GM18951 (cell line): ENCODE data around the gene DUSP9.

Experiments used
- POLR2A ChIP-seq: IDR thresholded peaks from 4 replicates; pipeline ENCODE4 v1.6.1; 2011; ENCODE audit warnings: mild to moderate bottlenecking; ENCODE audit not compliant: insufficient read length, insufficient read depth; ENCODE audit errors: extremely low read depth
- in situ Hi-C: fragments of 300-500 bp; cut with MboI; formaldehyde crosslinking; loops from one replicate; pipeline ENCODE4 v1.12.0; 2022; ENCODE audit warnings: low sequenced_read_pairs, mixed read lengths, inconsistent platforms; ENCODE audit not compliant: unreplicated experiment

The DUSP9 gene

DNA sequence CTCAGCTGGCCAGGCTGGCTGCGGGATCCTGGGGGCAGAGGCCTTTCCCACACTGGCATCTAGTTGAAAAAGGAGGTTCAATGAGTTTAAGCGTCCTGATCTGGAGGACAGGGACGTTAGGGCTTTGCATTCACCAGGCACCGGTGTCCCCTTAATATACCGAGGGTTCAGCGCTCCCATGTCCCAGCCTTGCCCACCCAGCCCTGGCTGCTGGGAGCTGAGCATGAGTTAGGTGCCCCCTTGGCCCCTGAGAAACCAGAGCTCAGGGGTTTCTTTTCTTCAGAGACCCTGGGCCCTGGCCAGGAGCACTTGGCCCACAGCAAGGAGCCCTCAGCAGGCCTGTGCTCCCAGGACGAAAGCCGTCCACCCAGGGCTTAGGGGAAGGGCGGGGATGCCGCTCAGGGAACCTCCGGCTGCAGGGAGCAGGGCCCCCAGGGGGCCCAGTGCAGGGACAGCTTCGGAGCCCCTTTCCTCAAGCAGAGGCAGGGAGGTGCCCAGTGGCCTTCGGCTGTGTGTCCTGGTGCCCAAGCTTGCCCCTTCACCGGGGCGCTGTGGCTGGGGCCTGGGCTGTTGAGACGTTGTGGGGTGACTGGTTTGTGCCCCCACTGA is 20.9 kb upstream of the DUSP9 start:
- in situ Hi-C loops, result no loop called here
- TF ChIP-seq POLR2A, result no peak

DNA sequence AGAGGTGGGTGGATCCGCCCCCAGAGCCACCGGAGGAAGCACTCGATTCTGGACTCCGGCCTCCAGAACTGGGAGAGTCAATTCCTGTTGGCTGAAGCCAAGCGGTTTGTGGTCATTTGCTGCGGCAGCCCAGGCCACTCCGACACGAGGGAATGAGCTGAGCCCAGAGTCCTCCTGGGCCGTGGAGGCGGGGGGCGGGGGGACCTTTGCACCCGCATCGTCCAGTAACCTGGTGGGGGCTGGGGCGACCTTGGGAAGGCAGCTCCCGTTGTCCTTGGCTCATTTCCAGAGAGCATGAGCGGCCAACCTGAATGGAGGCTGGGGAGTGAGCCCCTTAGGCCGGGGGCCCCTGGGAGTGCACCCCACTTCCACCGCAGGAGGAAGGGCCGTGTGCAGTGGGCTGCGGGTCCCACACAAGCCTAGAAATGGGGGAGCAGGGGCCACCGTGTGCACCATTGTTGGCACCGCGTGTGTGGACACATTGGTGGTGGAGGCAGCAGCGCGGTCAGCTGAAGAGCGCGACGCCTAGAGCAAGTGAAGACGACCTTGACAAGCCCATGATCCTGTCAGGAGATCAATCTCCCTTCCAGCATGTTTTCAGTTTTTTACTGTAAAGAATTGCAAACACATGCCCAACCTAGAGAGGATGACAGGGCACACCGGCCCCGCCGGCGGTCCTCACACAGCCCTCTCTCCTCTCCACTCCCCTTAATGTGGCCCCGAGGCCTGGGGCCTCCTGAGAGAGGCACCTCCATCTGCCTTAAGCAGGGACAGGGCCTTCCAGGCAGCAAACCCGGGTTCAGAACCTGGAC is 19.9 kb upstream of the DUSP9 start:
- no peak for TF ChIP-seq POLR2A
- in situ Hi-C loops, result no loop called here

DNA sequence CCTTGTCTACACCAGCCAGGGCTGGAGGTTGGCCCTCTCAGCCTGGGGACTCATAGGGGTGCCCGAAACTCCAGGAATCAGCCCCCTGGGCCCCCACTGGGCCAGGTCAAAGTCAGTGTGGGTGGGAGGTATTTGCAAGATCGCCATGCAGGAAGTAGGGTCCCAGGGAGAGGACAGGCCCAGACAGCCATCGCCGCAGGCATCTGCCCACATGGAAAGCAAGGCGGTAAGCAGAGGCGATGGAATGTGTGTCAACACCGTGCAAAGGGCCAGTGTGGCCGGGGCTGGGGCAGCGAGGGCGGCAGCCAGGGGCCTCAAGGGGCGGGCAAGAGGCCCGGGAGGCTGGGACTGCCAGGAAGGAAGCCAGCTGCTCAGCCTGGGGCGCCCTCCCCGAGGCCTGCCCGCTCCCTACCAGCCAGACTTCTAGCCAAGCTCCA is 19.3 kb upstream of the DUSP9 start:
- TF ChIP-seq POLR2A, result no peak
- in situ Hi-C loops, result no loop called here

DNA sequence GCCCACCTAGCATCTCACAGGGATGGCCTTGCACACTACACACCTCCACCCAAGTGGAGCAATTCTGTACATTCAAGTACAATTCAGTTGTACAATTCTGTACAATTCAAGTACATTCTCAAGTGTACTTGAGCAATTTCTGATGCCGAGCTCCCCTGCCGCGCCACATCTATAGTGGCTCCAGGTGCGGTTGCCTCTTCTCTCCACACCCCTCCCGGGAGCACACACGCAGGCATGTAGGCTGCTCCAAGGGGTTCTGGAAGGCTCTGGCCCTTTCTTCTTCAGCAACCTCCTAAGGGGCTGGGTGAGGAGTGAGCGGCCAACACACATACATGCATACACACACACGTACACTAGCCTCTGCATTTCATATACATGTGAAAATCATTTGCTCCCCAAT is 18.9 kb upstream of the DUSP9 start:
- no peak for TF ChIP-seq POLR2A
- in situ Hi-C loops, result no loop called here

DNA sequence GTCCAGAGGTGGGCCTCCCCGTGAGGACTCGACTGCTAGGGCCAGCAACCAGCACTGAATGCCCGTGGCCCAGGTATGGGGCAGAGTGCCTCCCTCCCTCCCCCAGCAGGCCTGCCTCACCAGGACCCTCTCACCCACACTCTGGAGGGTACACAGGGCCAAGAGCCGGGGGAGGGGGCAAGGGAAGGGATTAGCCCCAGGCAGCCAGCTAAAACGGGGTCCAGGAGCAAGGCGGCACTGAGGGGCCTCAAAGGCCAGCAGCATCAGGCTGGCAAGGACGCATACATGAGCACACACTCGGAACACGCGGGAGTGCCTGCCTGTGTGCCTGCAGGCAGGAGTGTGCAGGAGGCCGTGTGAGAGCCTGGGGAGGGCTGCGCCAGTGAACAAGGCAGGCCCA is 18.3 kb upstream of the DUSP9 start:
- in situ Hi-C loops, result no loop called here
- no peak for TF ChIP-seq POLR2A

DNA sequence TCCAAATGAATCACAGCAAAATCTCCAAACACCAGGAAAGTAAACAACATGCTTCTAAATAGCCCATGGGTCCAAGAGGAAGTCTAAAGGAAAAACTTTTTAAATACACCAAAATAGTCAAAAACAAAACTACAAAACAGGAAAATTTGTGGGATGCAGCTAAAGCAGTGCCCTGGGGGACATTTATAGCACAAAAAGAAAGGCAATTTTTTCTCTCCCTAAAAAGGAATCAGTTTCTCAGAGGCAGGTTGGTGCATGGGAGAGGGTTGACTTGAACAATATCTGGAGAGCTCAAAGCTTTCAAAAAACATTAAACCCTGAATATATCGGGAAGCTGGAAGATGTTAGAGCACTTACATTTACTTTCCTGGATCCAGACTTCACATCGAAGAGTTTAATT is 15.7 kb upstream of the DUSP9 start:
- no peak for TF ChIP-seq POLR2A
- in situ Hi-C loops, result no loop called here

DNA sequence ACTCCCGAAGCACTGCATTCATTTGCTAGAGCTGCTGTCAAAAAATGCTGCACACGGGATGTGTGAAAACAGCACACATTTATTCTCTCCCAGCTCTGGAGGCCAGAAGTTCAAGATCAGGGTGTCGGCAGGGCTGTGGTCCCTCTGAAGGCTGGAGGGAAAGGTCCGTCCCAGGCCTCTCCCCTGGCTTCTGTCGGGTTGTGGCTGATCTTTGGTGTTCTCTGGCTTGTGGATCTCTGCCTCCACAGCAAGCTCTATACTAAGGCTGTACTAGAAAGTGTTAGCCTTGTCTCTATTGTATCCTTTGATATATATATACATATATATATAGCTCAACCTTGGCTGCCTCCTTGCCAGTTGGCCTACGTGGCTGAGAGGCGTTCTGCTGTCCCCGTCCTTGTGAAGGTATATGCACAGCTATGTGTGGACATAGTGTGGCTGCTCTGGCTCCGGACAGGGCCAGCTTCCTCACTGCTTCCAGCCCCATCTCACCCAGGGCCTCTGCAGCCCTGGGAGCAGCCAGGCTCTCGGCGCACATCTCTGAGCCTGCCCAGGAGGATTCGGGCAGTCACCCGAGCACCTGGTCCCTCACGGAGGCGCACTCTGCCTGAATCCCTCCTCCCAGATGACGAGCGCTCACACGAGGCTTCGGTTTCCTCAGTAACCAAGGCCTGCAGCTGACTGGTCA is 15.0 kb upstream of the DUSP9 start:
- no peak for TF ChIP-seq POLR2A
- in situ Hi-C loops, result no loop called here

DNA sequence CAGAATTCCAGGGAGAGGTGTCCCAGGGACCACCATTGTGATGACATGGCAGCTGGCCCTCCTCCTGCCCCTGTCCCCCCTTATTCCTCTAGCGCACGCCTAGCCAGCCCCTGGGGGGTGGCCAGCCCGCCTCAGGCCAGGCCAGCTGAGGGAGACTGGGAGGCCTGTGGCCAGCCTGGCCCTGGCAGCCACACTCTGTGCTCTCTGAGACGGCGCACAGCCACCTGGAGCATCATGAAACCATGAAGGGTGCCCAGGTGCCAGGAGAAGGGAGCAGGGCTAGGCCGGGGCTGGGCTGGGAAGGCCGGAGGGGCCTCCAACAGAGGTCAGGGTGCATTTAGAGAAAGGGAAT is 14.4 kb upstream of the DUSP9 start:
- no peak for TF ChIP-seq POLR2A
- in situ Hi-C loops, result no loop called here

DNA sequence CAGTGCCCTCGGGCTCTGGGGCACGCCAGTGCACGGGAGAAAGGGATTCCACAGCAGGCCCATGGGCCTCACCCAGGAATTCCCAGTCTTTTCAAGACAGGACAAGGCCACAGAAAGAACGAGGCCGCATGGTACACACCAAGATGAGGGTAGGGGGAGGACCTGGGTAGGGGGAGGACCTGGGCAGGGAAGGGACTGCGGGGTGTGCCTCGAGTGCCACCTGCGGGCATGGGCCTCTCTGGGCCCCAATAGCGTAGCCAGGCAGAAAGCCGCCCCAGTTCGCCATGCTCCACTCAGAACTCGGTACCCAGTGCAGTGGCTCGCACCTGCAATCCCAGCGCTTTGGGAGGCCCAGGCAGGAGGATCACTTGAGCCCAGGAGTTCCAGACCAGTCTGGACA is 14.0 kb upstream of the DUSP9 start:
- in situ Hi-C loops, result no loop called here
- no peak for TF ChIP-seq POLR2A

DNA sequence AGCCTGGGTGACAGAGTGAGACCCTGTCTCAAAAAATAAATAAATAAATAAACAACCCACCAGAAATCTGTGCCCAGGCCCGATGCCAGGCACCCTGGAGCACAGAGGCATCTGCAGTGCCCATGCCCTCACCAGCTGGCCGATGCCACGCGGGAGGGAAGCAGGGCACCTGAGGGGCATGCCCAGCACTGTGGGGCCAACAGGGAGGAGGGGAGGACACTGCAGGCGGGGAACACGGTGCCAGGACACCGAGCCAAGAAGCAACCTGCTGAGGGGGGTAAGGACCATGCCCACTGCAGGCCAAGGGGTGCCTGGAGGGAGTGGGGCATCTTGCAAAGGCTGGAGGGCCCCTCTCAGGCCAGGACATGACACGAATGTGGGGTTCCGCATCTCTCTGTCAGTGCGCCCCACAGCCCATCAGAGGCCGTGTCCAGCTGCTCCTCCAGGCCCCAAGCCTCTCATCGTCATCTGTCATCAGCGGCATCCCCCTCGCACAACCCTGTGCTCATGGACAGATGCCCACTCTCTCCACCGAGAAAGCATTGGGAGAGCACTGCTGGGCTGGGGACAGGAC is 13.3 kb upstream of the DUSP9 start:
- in situ Hi-C loops, result no loop called here

DNA sequence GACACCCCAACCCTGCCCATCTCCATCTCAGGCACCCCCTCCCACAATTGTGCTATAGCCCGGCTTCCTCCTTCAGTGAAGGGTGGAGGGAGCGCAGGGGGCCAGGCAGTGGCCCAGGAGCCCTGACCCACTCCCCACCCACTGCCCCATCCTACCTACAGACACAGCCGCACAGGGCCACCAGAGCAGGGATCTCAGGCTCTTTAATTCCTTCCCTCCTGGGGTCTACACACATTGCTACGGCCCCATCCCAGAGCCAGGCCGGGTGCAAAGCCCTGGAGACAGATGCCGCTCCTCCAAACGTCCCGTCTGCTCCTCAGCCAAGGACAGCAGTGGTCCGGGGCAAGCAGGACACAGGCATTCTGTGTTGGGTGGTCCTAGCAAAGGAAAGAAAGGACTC is 12.8 kb upstream of the DUSP9 start:
- in situ Hi-C loops, result no loop called here
- TF ChIP-seq POLR2A, result no peak

More for the DNA sequence above, 13.3 kb upstream of the DUSP9 start:
- no peak for TF ChIP-seq POLR2A

DNA sequence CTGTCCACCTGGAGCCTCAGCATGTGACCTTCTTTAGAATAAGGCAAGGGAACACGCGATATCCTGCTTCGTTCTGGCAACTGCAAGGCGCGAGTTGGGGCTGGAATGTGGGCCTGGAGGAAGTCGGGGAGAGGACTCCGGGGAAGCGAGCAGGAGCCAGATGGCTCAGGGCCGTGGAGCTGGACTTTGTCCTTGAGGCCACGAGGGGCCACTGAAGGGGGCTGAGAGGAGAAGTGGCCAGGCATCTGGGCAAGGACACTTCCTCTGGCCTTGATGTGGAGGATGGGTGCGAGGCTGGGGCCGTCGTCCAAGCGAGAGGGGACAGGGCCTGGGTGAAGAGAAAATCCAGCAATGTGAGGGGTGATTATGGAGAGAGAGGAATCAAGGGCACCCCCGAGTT is 12.2 kb upstream of the DUSP9 start:
- TF ChIP-seq POLR2A, result no peak
- in situ Hi-C loops, result no loop called here

DNA sequence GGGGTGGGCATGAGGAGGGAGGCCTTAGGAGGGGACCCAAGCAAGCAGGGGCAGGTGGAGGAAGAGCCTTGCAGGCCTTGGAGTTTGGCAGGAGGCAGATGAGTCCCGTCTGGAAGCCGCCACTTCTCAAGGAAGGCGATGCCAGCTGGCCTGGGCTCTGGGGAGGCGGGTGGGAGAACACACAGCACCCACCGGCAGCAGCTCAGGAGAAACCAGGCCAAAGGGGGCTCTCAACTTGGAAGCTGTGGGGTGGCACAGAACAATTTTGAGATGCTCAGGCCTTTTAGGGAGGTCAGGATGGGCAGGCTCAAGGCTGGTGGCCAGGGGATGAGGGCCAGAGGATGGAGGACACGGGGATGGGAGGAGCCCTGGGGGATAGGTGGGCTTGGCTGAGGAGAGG is 11.6 kb upstream of the DUSP9 start:
- in situ Hi-C loops, result no loop called here
- TF ChIP-seq POLR2A, result no peak
